ENCODE data around the gene RSPH1. TPM values are rescaled to one million over a fixed set of nuclear protein-coding genes. Genes with fewer than 3 reads are reported as not detected.

RSPH1 gene
- total RNA-seq, 1 donor from 2014 or later = 0.24 TPM

DNA sequence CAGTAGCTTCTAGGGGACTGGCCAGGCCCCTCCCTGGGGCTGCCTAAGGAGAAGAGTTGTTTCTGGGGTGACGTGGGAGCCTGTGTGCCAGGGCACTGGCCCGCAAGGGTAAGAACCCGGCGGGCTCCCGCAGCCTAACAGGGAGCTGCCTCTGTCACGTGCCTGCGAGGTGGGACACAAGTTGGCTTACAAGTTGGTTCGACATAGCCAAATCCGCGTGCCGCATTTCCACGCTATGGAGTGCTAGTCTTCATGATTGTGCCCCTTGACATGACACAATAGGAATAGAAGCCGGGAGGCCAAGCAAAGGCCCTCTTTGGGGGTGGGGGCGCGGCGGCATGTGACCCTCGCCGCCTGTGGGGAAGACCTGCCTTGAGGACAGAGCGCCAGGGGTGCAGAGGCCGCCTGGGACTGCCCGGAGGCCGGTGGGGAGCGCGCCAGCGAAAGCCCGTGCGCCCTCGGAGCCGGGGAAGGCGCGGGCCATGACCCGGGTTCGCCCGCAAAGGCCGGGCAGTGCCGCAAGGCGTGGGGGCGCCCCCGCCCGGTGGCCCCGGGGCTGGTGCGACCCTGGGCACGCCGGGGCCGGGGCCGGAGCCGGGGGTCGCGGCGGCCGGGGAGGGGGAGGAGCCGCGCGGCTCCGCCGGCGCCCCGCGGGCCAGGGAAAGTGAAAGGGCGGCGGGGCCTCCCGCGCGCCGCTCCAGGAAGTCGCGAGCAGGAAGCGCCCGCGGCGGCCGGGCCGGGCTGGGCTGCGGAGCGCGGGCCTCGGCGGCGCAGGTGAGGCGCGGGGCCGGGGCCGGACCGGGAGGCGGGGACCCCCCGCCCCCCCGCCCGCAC lies 17.3 kb upstream of the RSPH1 start, which contains the start of gene SLC37A1:
Gene SLC37A1, plus strand, starts transcription at position 702 of the 834 bp plus-strand sequence. CDS start 4,603 bp downstream, outside the sequence.
- ATAC-seq = peak; percentile 27

DNA sequence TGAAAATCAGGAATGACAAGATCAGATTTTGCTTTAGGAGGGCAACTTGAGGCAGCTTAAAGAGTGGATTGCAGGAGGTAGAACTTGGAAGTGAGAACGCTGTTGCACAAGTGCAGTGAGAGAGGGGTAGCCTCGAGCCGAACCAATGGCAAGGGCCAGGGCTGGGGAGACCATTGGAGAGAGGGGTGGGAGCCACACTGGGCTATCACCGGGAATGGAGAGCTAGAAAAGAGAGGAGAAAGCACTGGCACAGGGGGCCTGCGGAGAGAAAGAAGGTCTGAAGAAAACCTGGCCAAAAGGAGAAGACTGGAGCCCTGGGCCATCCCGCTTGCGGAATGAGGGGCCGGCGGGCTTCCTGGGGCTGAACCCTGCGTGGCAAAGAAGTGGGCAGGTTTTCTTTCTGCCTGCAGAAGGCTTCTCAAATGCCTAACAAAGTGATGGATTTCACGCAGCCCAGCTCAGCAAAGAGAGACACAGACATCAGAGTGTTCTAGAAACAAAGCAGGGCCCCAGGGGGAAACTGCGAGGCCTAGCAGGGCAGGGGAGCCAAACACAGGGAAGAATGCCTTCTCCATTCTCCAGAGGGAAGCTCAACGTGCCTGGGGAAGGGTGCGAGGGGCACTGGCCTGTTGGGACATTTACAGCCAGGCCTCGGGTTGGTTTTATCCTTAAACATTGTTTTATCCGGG lies 16.5 kb upstream of the RSPH1 start:
- ATAC-seq = no peak

DNA sequence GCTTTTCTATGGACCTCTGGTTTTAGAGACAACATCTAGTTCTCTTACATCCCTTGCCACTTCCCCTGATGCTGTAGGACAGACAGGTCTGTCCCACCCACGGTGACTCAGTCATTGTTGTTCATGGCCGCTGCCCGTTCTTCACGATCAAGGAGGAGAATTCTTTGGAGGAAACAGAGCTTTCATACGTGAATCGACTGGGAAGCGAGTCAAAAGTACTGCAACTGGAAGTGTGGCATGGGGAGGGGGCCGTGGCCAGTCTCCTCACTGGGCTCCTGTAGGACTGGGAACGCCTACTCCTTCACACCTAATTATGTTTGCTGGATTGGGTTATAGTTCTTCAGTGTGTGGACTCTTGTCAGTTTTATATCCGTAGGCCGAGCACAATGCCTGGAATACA lies 13.2 kb upstream of the RSPH1 start:
- ATAC-seq = peak; percentile 43

DNA sequence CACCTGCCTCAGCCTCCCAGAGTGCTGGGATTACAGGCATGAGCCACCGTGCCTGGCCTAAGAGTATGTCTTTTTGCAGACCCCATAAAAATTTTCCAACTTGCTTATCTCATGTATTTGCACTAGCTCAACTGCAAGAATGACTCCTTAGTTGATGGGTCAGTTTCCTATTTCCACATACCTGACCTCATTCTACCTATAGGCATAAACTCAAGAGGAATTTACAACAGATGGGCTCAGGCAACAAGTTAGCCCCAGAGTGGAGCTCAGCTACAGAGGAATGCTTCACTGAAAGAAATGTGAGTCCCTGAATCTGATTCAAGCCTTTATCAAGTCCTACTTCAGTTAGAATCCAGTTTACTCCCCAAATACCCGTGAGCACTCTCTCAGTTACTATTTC lies 12.3 kb upstream of the RSPH1 start:
- no peak for ATAC-seq

DNA sequence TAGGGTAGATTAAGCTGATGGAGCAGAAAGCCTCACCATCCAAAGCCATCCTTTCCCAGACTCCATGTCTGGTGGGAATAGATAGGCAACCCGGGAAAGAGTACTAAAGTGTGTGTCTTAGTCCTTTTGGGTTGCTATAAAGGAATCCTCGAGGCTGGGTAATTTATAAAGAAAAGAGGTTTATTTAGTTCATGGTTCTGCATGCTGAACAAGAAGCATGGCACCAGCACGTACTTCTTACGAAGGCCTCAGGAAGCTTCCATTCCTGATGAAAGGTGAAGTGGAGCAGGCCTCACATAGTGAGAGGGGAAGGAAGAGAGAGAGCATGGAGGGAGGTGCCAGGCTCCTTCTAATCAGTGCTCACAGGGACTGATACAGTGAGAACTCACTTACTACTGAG lies 11.4 kb upstream of the RSPH1 start:
- no peak for ATAC-seq

DNA sequence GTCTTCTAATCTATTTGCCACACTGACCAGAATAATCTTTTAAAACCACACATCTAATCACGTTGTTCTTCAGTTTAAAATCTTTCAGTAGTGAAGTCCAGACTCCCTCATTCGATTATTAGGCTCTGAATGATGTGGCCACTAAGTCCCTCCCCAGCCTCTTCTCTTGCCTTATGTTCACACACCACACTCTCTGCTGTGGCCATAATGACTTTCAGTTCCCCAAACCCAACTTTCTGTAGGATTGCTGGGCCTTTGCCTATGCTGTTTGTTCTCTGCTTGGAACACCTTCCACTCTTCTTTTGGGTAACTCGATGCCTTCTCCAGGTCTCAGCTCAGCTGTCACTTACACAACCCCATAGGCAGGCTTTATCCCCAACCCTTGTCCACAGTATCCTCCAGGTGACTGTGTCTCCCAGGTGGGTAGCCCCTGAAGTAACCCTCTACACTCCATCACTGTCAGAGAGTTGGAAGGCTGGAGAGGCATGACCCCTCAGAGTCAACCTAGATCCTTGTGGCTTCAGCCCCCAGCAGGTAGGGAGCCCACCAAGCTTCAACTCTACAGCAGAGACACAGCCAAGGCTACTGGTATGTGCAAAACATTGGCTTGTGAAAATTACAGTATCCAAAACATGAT lies 9.2 kb upstream of the RSPH1 start:
- ATAC-seq = no peak

DNA sequence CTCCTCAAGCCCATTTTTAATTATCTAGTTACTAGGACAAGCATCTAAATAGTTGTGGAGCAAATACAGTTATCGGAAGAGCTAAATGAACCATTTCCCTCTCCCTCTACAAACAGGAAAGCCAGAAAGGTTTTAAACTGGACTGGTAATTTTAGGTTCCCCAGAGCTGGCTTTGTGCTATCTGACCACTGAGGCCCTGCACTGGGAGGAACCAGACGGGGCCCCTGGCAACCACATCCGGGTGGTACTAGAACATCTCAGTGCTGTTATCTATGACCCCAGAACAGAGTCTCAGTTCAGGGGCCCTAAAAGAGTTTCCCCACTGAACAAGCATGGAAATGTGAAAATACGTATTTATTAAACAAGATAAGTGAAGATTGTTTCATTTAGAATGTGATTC lies 7.7 kb upstream of the RSPH1 start:
- no peak for ATAC-seq

DNA sequence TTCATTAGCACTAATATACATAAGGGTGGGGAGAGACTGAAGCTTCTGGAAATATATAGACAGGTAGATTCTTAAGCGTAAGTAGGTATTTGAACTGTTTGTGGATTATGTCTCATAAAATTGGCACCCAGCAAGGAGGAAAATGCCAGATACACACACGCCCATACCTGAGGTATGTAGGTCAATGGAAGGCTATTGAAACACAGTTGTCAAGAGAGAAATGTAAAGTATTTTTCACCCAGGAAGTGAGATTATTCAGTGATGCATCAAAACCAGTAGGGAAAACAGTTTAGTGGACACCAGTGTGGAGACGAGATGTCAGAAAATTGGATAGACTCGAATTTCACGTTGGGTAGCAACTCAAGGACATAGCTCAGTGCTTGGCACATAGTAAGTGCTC lies 4.7 kb upstream of the RSPH1 start:
- ATAC-seq = no peak

DNA sequence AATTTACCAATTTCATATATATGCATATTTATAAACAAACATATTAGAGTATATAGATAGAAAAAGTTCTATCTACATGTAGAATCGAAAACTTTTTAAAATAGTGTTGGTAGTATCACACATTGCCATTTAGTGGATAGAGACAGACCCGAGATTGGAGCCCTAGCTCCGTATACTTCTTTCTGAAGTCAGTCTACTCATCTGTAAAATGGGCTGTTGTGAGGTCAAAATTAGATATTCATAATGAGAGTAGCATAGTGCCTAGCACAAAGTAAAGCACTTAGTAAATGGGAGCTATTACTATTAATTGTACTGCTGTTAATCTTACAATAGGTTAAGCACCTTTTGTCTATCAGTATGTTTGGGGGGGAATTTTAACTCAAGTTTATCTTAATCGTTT lies 4.2 kb upstream of the RSPH1 start:
- ATAC-seq = no peak

DNA sequence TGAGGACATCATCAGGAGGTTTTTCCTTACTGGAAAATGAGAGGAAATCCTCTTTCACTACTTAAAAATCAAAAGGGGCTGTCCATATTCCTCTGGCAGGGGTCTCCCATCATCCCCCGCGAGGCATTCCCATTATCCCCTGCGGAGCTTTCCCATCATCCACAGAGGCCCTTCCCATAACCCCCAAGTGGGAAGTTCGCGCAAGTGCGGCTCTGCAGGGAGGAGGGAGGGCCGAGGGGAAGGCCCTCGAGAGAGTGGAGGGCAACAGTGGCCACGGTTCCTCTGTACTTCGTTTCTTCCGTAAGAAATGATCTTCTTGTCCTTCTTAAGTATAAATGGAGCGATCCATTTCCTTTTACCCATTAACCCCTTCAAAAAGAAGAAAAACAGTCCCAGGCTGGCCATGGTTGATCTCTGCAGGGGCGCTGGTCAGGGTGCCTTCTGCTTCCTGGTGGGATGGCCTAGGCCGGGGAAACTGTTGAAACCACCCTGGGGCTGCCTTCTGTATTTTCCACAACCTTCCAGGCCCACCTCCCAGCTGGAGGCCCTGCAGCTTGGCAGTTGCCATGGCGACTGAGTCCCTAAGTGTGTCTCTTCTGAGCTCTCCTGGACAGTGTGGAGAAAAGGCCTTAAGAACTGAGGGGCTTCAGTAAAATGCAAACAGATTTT lies 3.6 kb upstream of the RSPH1 start:
- ATAC-seq = no peak

DNA sequence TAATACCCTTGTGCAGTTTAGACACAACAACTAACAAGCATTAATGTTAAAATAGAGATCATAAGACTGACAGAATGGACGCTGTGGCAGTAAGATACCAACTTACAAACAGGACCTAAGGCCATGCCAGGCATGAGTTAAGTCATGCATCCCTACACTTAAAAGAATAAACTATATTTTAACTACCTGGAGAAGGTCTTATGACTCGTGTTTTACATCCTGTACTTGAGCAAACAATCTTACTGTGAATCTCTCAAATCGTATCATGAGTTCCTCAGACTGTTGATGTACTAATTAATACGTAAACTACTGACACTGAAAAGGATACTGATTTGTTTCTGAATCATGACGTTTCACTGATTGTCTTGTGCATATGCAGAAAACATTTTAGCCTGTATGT lies 2.0 kb upstream of the RSPH1 start:
- ATAC-seq = no peak

DNA sequence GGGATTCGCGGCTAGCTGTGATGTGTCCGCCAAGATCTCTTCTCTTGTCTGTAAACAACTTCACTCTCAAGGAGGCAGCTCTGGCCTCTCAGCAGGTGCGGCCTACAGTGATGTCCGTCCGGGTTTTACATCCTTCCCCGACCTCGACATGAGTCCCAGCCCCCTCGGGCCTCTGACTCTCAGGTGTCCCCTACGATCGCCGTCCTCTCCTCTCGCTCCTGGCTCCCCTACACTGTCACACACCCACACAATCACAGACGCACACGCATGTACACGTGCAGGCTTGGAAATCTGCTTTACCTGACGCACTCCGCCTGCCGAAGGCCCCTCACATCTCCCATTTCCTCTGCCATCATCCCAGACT lies 797 bp upstream of the RSPH1 start:
- ATAC-seq = peak; percentile 3

DNA sequence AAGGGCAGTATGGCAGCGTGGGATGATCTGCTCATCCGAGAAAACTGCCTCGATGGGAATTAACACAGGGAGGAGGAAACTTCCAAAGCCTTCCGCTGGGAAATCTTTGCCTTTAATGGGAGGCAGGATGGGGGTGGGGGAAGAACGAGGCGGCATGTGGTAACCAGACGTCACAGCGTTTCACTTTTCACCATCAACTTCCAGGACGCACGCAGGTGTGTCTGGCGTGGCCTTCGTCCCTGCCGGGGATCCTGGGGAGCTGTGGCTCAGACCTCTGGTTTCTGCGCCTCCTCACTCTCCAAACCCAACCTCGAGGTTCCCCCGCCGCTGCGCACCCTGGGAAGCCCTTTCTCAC lies 282 bp downstream of the RSPH1 start:
- no peak for ATAC-seq

DNA sequence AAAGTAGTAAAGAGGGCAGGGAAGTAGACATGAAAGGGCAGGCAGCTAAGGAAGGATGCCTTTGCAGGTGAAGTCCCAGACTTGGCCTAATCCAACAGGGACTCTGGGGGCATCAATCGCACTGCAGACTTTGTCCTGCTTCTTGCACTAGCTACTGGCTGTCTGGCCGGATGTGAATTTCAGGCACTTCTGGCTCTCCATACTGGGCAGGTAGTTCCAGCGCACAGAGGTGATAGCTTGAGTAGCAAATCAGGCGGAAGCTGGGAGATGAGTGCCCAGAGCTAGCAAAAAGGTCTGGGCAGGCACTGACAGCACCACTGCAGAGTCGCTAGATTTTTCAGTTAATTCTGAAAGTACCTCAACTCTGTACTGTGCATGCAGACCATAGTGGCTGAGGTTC lies 997 bp downstream of the RSPH1 start:
- ATAC-seq = no peak

DNA sequence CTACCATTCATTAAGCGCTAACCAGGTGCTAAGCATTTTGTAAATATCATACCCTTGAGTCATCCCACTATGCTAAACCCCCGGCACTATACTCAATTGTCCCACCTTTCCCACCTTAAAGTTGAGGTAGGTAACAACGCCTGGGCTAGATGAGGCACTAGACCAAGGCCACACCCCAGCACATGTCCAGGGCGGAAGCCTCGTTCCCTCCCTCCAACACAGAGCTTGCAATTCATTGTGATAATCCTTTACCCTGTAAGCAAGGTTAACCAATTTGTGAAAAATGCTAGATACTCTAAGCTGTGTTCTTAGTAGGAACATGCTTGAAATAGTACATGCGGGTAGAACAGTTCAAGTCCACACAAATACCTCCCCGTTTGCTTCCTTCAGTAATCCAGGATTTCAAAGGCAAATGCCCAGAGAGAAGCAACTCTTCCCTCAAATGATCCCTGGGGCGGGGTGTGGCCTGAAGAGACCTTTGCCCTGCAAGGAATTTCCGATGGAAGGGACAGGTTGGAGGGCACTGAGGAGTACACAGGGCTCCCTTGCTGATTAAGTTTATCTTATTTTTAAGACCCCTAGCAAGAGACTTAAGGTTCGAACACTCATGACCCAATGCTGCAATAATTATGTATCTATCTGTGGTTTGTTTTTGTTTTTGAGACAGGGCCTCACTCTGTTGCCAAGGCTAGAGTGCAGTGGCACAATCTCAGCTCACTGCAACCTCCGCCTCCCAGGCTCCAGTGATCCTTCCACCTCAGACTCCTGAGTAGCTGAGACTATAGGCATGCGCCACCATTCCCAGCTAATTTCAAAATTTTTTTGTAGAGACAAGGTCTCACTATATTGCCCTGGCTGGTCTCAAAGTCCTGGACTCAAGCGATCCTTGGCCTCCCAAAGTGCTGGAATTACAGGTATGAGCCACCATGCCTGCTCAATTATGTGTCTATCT lies 2.6 kb downstream of the RSPH1 start:
- no peak for ATAC-seq

DNA sequence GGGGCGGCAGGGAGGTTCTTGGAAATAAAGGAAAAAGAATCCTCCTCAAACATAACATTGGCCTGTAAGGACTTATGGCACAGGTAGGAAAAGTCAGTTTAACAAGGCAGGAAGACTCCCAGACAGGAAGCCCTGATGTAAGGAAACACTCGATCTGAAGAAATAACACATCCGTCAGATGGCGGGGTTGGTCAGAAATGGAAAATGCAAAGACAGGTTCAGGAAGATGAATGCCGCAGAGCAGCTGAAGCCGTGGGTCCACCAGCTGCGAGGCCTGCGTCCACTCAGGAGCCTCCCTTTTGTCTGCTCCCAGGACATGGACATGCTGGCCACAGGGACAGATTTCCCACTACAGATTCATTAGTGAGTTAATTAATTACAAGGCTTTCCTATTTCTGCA lies 3.8 kb downstream of the RSPH1 start:
- no peak for ATAC-seq

DNA sequence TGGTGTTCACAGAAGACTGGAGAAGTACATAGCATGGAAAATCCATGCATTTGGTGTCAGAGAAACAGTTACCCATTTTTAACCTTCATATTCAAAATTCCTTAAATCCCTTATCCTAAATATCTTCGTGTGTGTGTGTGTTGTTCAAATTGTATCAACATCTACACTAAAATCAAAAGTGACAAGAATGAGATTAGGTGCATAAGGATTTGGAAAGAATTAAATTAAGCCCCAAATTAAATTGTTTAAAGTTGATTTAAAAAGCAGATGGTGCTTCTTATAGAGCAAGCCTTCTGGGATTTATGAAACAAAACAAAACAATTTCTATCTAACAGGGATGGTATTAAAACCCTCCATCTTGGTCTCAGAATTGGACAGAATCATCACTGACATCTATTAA lies 4.7 kb downstream of the RSPH1 start:
- ATAC-seq = no peak

DNA sequence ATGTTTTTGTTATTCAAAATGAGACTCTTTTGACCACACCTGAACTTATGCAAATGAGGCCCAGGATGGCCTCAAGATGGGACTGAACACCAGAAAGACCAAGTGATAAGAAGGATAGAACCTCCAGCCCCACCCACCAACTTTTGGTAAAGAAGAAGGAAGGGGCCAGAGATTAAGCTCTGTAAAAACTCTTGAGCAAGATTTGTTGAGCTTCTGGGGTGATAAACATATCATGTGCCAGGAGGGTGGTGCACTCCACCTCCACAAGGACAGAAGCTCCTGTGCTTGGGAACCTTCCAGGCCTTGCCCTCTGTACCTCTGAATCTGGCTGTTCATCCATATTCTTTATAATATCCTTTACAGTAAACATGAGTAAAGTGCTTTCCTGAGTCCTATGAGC lies 5.3 kb downstream of the RSPH1 start:
- ATAC-seq = no peak

DNA sequence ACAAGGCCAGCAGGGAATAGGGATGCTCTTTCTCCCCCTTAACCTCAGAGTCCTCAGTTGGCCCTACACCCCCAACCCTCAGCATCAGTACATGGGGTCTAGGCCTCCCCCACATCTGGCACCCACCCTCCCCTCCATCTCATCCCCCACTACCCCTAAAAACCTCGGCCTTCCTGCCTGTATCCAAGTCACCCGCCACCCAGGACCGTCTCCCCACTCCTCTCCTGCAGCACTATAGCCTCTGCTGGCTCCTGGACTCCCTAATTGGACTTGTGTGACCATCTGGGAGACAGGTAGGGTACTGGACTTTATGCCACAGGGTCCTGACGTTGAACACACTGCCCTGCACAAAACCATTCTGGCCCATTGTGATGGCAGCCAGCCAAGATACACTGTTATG lies 6.0 kb downstream of the RSPH1 start:
- ATAC-seq = no peak

DNA sequence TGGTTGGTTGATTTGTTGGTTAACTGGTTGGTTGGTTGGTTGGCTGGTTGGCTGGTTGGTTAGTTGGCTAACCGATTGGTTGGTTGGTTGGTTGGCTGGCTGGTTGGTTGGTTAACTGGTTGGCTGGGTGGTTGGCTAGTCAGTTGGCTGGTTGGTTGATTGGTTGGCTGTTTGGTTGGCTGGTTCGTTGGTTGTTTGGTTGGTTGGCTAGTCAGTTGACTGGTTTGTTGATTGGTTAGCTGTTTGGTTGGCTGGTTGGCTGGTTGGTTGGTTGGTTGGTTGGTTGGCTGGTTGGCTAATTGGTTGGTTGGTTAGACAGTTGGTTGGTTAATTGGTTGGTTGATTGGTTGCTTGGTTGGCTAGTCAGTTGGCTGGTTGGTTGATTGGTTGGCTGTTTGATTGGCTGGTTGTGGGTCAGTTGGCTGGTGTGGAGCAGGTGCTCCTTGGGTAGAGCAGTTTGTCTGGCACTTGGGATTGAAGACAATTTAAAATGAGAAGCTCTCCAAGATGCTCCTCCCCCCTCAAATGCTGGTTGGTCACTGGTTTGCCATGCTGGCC lies 6.9 kb downstream of the RSPH1 start:
- no peak for ATAC-seq

DNA sequence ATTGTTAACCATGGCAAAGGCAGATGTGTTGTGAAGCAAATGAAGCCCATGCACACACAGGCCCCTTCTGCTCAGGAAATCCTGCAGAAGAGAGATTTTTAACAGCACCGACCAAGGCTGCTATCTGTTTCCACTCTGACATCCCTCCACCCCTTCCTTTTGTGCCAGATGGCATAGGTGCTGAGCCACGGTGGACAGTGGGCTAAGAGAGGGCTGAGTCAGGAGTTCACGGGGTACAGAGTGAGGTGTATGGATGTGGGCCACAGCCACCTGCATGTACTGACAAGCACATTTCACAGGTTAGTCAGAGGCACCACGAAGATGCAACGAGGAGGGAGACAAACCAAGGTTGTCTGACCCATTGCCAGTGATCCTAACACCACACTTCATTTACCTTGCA lies 9.5 kb downstream of the RSPH1 start:
- peak; percentile 55 for ATAC-seq

DNA sequence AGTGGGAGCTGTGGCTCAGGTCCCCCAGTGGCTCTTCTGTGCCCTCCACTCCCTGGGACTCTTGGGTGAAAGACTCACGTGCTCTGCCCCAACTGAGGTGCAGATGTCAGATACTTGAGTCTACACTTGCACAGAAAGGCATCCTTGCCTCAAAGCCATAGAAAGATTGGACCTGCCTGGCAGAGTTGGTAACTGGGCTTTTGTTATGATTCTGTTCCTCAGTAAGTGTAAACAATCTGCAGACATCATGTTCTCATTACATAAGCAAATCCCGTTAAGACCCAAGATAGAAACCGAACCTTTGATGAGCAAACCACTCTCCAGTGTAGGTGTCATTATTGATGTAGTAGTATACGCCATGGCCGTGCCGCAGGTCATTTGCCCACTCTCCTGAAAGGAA lies 10.0 kb downstream of the RSPH1 start:
- ATAC-seq = no peak

Measured in esophagus mucosa (tissue), 1 donor.